HepG2 (cell line): ENCODE data around the gene NDUFB11. TPM values are rescaled to one million over a fixed set of nuclear protein-coding genes. Genes with fewer than 3 reads are reported as not detected.

Experiments
- CC2D1A ChIP-seq: sonication (generic); formaldehyde crosslinking; IDR thresholded peaks from 2 replicates; pipeline ENCODE4 v1.8.1; 2023; ENCODE audit warnings: mild to moderate bottlenecking, missing genetic modification reagents
- DZIP1 ChIP-seq: sonication (generic); formaldehyde crosslinking; IDR thresholded peaks from 2 replicates; pipeline ENCODE4 v1.5.0; 2020; ENCODE audit warnings: mild to moderate bottlenecking, missing genetic modification reagents
- ETV6 ChIP-seq: sonication (generic); formaldehyde crosslinking; conservative IDR thresholded peaks from 2 replicates; pipeline ENCODE4 v1.4.0; 2020; ENCODE audit warnings: missing genetic modification reagents
- FOXK1 ChIP-seq: sonication (generic); formaldehyde crosslinking; IDR thresholded peaks from 2 replicates; pipeline ENCODE4 v1.4.0; 2020; ENCODE audit warnings: low read depth, missing genetic modification reagents, borderline replicate concordance
- FOXM1 ChIP-seq: sonication (generic); formaldehyde crosslinking; IDR thresholded peaks from 2 replicates; pipeline ENCODE4 v1.5.0; 2020; ENCODE audit warnings: missing genetic modification reagents
- HNF4G ChIP-seq, 2 experiments: sonication (generic) in 1 of 2; formaldehyde crosslinking in 1 of 2; IDR thresholded peaks; 2 replicates each; pipeline versions ENCODE4 v1.4.0 to v1.6.1; 2011 to 2020; ENCODE audit warnings: borderline replicate concordance in 2 of 2, low read depth in 2 of 2, mild to moderate bottlenecking in 2 of 2, low read length in 1 of 2, missing genetic modification reagents in 1 of 2, moderate library complexity in 1 of 2
- LCORL ChIP-seq, 2 experiments: fragments of 450-650 bp in 1 of 2; sonication (generic) in 1 of 2; formaldehyde crosslinking in 1 of 2; IDR thresholded peaks; 2 replicates each; pipeline versions ENCODE4 v1.5.0 to v1.6.1; 2017 to 2020; ENCODE audit warnings: antibody characterized with exemption in 1 of 2, missing genetic modification reagents in 1 of 2
- MTERF4 ChIP-seq: sonication (generic); formaldehyde crosslinking; IDR thresholded peaks from 2 replicates; pipeline ENCODE4 v1.8.0; 2023; ENCODE audit warnings: mild to moderate bottlenecking, missing genetic modification reagents
- NFIB ChIP-seq: sonication (generic); formaldehyde crosslinking; IDR thresholded peaks from 2 replicates; pipeline ENCODE4 v1.9.0; 2021; ENCODE audit warnings: missing genetic modification reagents, mild to moderate bottlenecking, borderline replicate concordance
- SNAPC5 ChIP-seq: sonication (generic); formaldehyde crosslinking; IDR thresholded peaks from 2 replicates; pipeline ENCODE4 v1.8.1; 2023; ENCODE audit warnings: mild to moderate bottlenecking, missing genetic modification reagents, borderline replicate concordance
- SRSF1 ChIP-seq: fragments of 200-400 bp; formaldehyde crosslinking; optimal IDR thresholded peaks from 2 replicates; pipeline ENCODE3; 2017; ENCODE audit warnings: mild to moderate bottlenecking, low read depth, low read length, moderate library complexity
- TBX3 ChIP-seq: fragments of 450-650 bp; IDR thresholded peaks from 2 replicates; pipeline ENCODE4 v1.6.1; 2017; ENCODE audit warnings: antibody characterized with exemption, mild to moderate bottlenecking, inconsistent platforms, borderline replicate concordance
- THAP7 ChIP-seq: sonication (generic); formaldehyde crosslinking; IDR thresholded peaks from 2 replicates; pipeline ENCODE4 v1.8.1; 2023; ENCODE audit warnings: mild to moderate bottlenecking, missing genetic modification reagents
- ZNF101 ChIP-seq: sonication (generic); formaldehyde crosslinking; IDR thresholded peaks from 2 replicates; pipeline ENCODE4 v1.4.0; 2020; ENCODE audit warnings: mild to moderate bottlenecking, low read depth, missing genetic modification reagents, borderline replicate concordance
- ZNF253 ChIP-seq: sonication (generic); formaldehyde crosslinking; IDR thresholded peaks from 2 replicates; pipeline ENCODE4 v1.8.0; 2022; ENCODE audit warnings: mild to moderate bottlenecking, missing genetic modification reagents, borderline replicate concordance
- ZNF326 ChIP-seq: sonication (generic); formaldehyde crosslinking; IDR thresholded peaks from 2 replicates; pipeline ENCODE4 v1.4.0; 2020; ENCODE audit warnings: missing genetic modification reagents, borderline replicate concordance
- ZNF337 ChIP-seq: sonication (generic); formaldehyde crosslinking; IDR thresholded peaks from 2 replicates; pipeline ENCODE4 v1.5.1; 2020; ENCODE audit warnings: missing genetic modification reagents, low read depth, mild to moderate bottlenecking, borderline replicate concordance
- ZNF33A ChIP-seq: sonication (generic); formaldehyde crosslinking; IDR thresholded peaks from 2 replicates; pipeline ENCODE4 v1.5.1; 2020; ENCODE audit warnings: missing genetic modification reagents, mild to moderate bottlenecking, moderate library complexity, borderline replicate concordance
- ZNF496 ChIP-seq: sonication (generic); formaldehyde crosslinking; IDR thresholded peaks from 2 replicates; pipeline ENCODE4 v1.8.1; 2023; ENCODE audit warnings: mild to moderate bottlenecking, moderate library complexity, missing genetic modification reagents; ENCODE audit not compliant: insufficient replicate concordance
- ZNF589 ChIP-seq: sonication (generic); formaldehyde crosslinking; conservative IDR thresholded peaks from 2 replicates; pipeline ENCODE4 v1.8.0; 2022; ENCODE audit warnings: mild to moderate bottlenecking, moderate library complexity, missing genetic modification reagents
- ZNF883 ChIP-seq: sonication (generic); formaldehyde crosslinking; IDR thresholded peaks from 2 replicates; pipeline ENCODE4 v1.5.1; 2020; ENCODE audit warnings: mild to moderate bottlenecking, missing genetic modification reagents; ENCODE audit errors: not compliant biosample characterization
- polyA plus RNA-seq, 8 experiments: library from polyadenylated mRNA; depleted of rRNA in 3 of 8; stranded (reverse) in 7 of 8; unstranded in 1 of 8; fragments of >200 nt; fragmentation: Illumina TruSeq in 4 of 8; extraction: Trizol in 4 of 8; gene quantifications; 2 replicates each; pipeline versions ENCODE4 v1.2.1 to v1.2.3, GENCODE V29; 2011 to 2016; ENCODE audit warnings: low read depth in 4 of 8, missing spikeins in 1 of 8, mixed read lengths in 1 of 8; ENCODE audit not compliant: insufficient read depth in 1 of 8
- total RNA-seq, 5 experiments: library from RNA; depleted of rRNA; stranded (reverse); fragments of >200 nt; fragmentation: Illumina TruSeq; extraction: Trizol; gene quantifications; 2 replicates each; pipeline ENCODE4 v1.2.3, GENCODE V29; 2016; ENCODE audit warnings: low read depth in 1 of 5

The NDUFB11 gene
- total and polyA plus RNA-seq, 2 of the 13 experiments (the other 11 are each of a cell fraction or from before 2014, with no cell fraction given): 46.6 to 100 TPM

GRCh38 chrX:47193475-47194193 is 49.1 kb upstream of the NDUFB11 start, which contains the start of gene UBA1 (continued):
- TF ChIP-seq SNAPC5 (CRISPR knock-in tag): no peak
- no peak for TF ChIP-seq ZNF589
- no peak for TF ChIP-seq HNF4G (IDR thresholded peaks at IDR 0.05; ENCODE audit: borderline replicate concordance, low read depth, low read length)
- no peak for TF ChIP-seq HNF4G (CRISPR knock-in tag; IDR thresholded peaks at IDR 0.05; ENCODE audit: borderline replicate concordance, low read depth)
- TF ChIP-seq ZNF883: no peak
- no peak for TF ChIP-seq ZNF337
- no peak for TF ChIP-seq ZNF326 (CRISPR knock-in tag)
- no peak for TF ChIP-seq ZNF253 (CRISPR knock-in tag)
- TF ChIP-seq SRSF1: peak; percentile 69
- TF ChIP-seq ZNF101: no peak
- TF ChIP-seq THAP7 (CRISPR knock-in tag): no peak
- no peak for TF ChIP-seq ETV6 (CRISPR knock-in tag)
- no peak for TF ChIP-seq FOXK1
- TF ChIP-seq DZIP1 (CRISPR knock-in tag): no peak
- no peak for TF ChIP-seq ZNF496 (CRISPR knock-in tag)
- TF ChIP-seq TBX3: no peak
- TF ChIP-seq LCORL (IDR thresholded peaks at IDR 0.05): no peak
- no peak for TF ChIP-seq LCORL (CRISPR knock-in tag; IDR thresholded peaks at IDR 0.05)
- TF ChIP-seq CC2D1A (CRISPR knock-in tag): no peak
- no peak for TF ChIP-seq ZNF33A
- no peak for TF ChIP-seq FOXM1 (CRISPR knock-in tag)
- TF ChIP-seq MTERF4 (CRISPR knock-in tag): no peak
- no peak for TF ChIP-seq NFIB (CRISPR knock-in tag)
